ENCODE measurements around the gene PRIM2. TPM values are rescaled to one million over a fixed set of nuclear protein-coding genes. Genes with fewer than 3 reads are reported as not detected.
"Not testable (repeated sequence)": the region's sequence is repeated elsewhere in the genome, so short reads cannot be mapped to it uniquely, and the experiment has no call there.

Gene PRIM2
- total RNA-seq, 1 donor from 2014 or later: 19.7 TPM

- H3K9me3 Mint-ChIP-seq; H3K27me3 Mint-ChIP-seq; POLR2A ChIA-PET; CTCF ChIA-PET; H3K36me3 Mint-ChIP-seq (ENCODE audit: low read depth); intact Hi-C loops (cut with micrococcal nuclease); H3K27ac Mint-ChIP-seq; H3K4me1 Mint-ChIP-seq; DNase-seq; H3K4me3 Mint-ChIP-seq; ATAC-seq (ENCODE audit: low read depth): not testable (repeated sequence)
Measured at GRCh38 chr6:57577023-57577422, 259.6 kb downstream of the PRIM2 start.

GRCh38 chr6:57579489-57579888 lies 262.1 kb downstream of the PRIM2 start:
- H3K4me3 Mint-ChIP-seq; ATAC-seq (ENCODE audit: low read depth); intact Hi-C loops (cut with micrococcal nuclease); H3K9me3 Mint-ChIP-seq; H3K27me3 Mint-ChIP-seq; H3K4me1 Mint-ChIP-seq; POLR2A ChIA-PET; H3K36me3 Mint-ChIP-seq (ENCODE audit: low read depth); CTCF ChIA-PET; DNase-seq; H3K27ac Mint-ChIP-seq: not testable (repeated sequence)

GRCh38 chr6:57581586-57581985 lies 264.2 kb downstream of the PRIM2 start:
- CTCF ChIA-PET: not testable (repeated sequence)

GRCh38 chr6:57601105-57601504 lies 283.7 kb downstream of the PRIM2 start:
- CTCF ChIA-PET; intact Hi-C loops (cut with micrococcal nuclease); ATAC-seq (ENCODE audit: low read depth); H3K27me3 Mint-ChIP-seq; H3K4me1 Mint-ChIP-seq; H3K4me3 Mint-ChIP-seq; H3K27ac Mint-ChIP-seq; DNase-seq; H3K9me3 Mint-ChIP-seq; POLR2A ChIA-PET: not testable (repeated sequence)
- H3K36me3 Mint-ChIP-seq (ENCODE audit: low read depth): peaks cover 23% of the 10 kb centered on the region

More at GRCh38 chr6:57581586-57581985, 264.2 kb downstream of the PRIM2 start:
- H3K27me3 Mint-ChIP-seq; H3K9me3 Mint-ChIP-seq; ATAC-seq (ENCODE audit: low read depth); H3K27ac Mint-ChIP-seq; POLR2A ChIA-PET; H3K4me1 Mint-ChIP-seq; H3K4me3 Mint-ChIP-seq; intact Hi-C loops (cut with micrococcal nuclease); DNase-seq; H3K36me3 Mint-ChIP-seq (ENCODE audit: low read depth): not testable (repeated sequence)

- H3K9me3 Mint-ChIP-seq; H3K4me1 Mint-ChIP-seq; H3K27me3 Mint-ChIP-seq; CTCF ChIA-PET; H3K27ac Mint-ChIP-seq; DNase-seq; H3K4me3 Mint-ChIP-seq; intact Hi-C loops (cut with micrococcal nuclease); ATAC-seq (ENCODE audit: low read depth); POLR2A ChIA-PET: not testable (repeated sequence)
- H3K36me3 Mint-ChIP-seq (ENCODE audit: low read depth): peaks cover 37% of the 10 kb centered on the region
Measured at GRCh38 chr6:57605303-57605702, 287.9 kb downstream of the PRIM2 start.

- POLR2A ChIA-PET; H3K4me1 Mint-ChIP-seq; CTCF ChIA-PET; ATAC-seq (ENCODE audit: low read depth); H3K27me3 Mint-ChIP-seq; H3K27ac Mint-ChIP-seq; DNase-seq; intact Hi-C loops (cut with micrococcal nuclease); H3K4me3 Mint-ChIP-seq; H3K9me3 Mint-ChIP-seq: not testable (repeated sequence)
- peaks cover 34% of the 10 kb centered on the region for H3K36me3 Mint-ChIP-seq (ENCODE audit: low read depth)
Measured at GRCh38 chr6:57606331-57606730, 288.9 kb downstream of the PRIM2 start.

- intact Hi-C loops (cut with micrococcal nuclease); H3K27me3 Mint-ChIP-seq; H3K4me1 Mint-ChIP-seq; H3K4me3 Mint-ChIP-seq; ATAC-seq (ENCODE audit: low read depth); H3K9me3 Mint-ChIP-seq; CTCF ChIA-PET; H3K27ac Mint-ChIP-seq; DNase-seq; POLR2A ChIA-PET: not testable (repeated sequence)
- H3K36me3 Mint-ChIP-seq (ENCODE audit: low read depth): peaks cover 18% of the 10 kb centered on the region
Measured at GRCh38 chr6:57610612-57611011, 293.2 kb downstream of the PRIM2 start.

- H3K27ac Mint-ChIP-seq; H3K4me3 Mint-ChIP-seq; DNase-seq; H3K36me3 Mint-ChIP-seq (ENCODE audit: low read depth); H3K9me3 Mint-ChIP-seq; POLR2A ChIA-PET; CTCF ChIA-PET; H3K4me1 Mint-ChIP-seq; H3K27me3 Mint-ChIP-seq; ATAC-seq (ENCODE audit: low read depth); intact Hi-C loops (cut with micrococcal nuclease): not testable (repeated sequence)
Measured at GRCh38 chr6:57618959-57619358, 301.5 kb downstream of the PRIM2 start.

- H3K27me3 Mint-ChIP-seq; H3K4me1 Mint-ChIP-seq; intact Hi-C loops (cut with micrococcal nuclease); POLR2A ChIA-PET; CTCF ChIA-PET; H3K4me3 Mint-ChIP-seq; ATAC-seq (ENCODE audit: low read depth); DNase-seq; H3K9me3 Mint-ChIP-seq; H3K27ac Mint-ChIP-seq: not testable (repeated sequence)
- peaks cover 17% of the 10 kb centered on the region for H3K36me3 Mint-ChIP-seq (ENCODE audit: low read depth)
Measured at GRCh38 chr6:57631773-57632172, 314.3 kb downstream of the PRIM2 start.

- intact Hi-C loops (cut with micrococcal nuclease); H3K4me3 Mint-ChIP-seq; ATAC-seq (ENCODE audit: low read depth); H3K4me1 Mint-ChIP-seq; H3K9me3 Mint-ChIP-seq; H3K27me3 Mint-ChIP-seq; POLR2A ChIA-PET; DNase-seq; H3K36me3 Mint-ChIP-seq (ENCODE audit: low read depth); H3K27ac Mint-ChIP-seq; CTCF ChIA-PET: not testable (repeated sequence)
Measured at GRCh38 chr6:57658526-57658925, 341.1 kb downstream of the PRIM2 start.

- POLR2A ChIA-PET; H3K36me3 Mint-ChIP-seq (ENCODE audit: low read depth): not testable (repeated sequence)
Measured at GRCh38 chr6:57659794-57660193, 342.4 kb downstream of the PRIM2 start.

GRCh38 chr6:57660940-57661339 lies 343.5 kb downstream of the PRIM2 start:
- H3K9me3 Mint-ChIP-seq; H3K27me3 Mint-ChIP-seq; POLR2A ChIA-PET; H3K4me3 Mint-ChIP-seq; CTCF ChIA-PET; DNase-seq; H3K4me1 Mint-ChIP-seq; H3K36me3 Mint-ChIP-seq (ENCODE audit: low read depth); intact Hi-C loops (cut with micrococcal nuclease); ATAC-seq (ENCODE audit: low read depth); H3K27ac Mint-ChIP-seq: not testable (repeated sequence)

More at GRCh38 chr6:57659794-57660193, 342.4 kb downstream of the PRIM2 start:
- CTCF ChIA-PET; H3K4me1 Mint-ChIP-seq; intact Hi-C loops (cut with micrococcal nuclease); H3K9me3 Mint-ChIP-seq; H3K27me3 Mint-ChIP-seq; DNase-seq; ATAC-seq (ENCODE audit: low read depth); H3K27ac Mint-ChIP-seq; H3K4me3 Mint-ChIP-seq: not testable (repeated sequence)

- POLR2A ChIA-PET; H3K9me3 Mint-ChIP-seq; intact Hi-C loops (cut with micrococcal nuclease); ATAC-seq (ENCODE audit: low read depth); DNase-seq; H3K27me3 Mint-ChIP-seq; H3K27ac Mint-ChIP-seq; H3K36me3 Mint-ChIP-seq (ENCODE audit: low read depth); H3K4me1 Mint-ChIP-seq; H3K4me3 Mint-ChIP-seq; CTCF ChIA-PET: not testable (repeated sequence)
Measured at GRCh38 chr6:57668108-57668507, 350.7 kb downstream of the PRIM2 start.

All from activated B cell treated with CpG ODN at 0.5 μM for 24 hours (primary cell).